ENCODE data around the gene SLC41A3.
A peak's percentile ranks its signal among the peaks of the same experiment; 100 is the strongest.
"Not testable (repeated sequence)": the region's sequence is repeated elsewhere in the genome, so short reads cannot be mapped to it uniquely, and the experiment has no call there.

SLC41A3 gene

DNA sequence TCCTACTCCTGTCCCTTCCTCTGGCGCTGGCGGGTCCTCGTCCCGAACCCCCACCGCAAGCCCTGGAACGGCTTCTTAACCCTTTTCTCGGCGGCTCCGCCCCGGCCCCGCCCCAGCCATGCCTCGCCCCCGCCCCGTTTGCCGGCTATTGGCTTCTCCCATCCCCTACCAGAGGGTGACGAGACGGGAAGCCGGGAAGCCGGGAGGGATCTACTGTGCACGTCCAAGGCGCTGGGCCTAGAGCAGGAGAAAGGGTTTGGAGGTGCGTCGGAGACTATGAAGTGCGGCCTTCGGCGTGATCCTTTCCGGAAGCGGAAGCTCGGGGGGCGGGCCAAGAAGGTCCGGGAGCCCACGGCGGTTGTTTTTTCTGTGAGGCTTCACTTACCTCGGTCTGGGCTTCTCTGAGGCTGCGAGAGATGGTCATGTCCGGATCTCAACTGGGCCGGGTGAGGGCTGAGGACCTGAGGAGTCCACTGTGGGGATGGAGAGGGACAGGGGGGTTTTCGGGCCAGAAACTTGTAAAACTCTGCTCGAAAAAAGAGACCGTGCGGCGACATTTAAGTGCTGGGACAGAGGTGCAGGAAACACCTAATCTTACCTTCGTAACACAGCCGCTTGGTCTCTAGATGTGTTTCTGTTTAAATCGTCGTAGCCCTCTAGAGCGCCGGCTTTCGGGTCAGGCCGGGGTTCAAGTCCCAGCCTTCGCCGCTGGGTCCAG is 93.5 kb downstream of the SLC41A3 start:
- no peak for TF ChIP-seq Cebpa-rat (IDR thresholded peaks at IDR 0.05)
- peak overlapping the region; percentile 69 for H3K4me3 ChIP-seq

DNA sequence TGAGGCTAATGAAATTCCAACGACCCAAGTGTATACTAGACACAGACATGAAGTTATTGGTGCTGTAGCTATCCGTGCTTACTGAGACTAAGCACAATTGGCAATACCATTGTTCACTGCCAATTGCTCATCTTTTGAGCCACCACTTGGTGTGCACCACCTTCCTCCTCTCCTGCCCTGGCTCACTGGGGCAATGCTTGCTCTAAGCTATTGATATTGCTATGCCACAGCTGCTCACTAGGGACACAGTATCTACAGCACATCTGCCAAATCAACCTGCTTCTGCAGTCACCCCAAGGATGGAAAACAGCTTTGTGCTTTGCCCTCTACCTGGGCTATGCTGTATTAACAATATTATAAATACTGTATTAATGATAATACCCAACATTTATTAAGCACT is 99.0 kb downstream of the SLC41A3 start:
- H3K27ac ChIP-seq = not testable (repeated sequence)

More for the DNA sequence above, 93.5 kb downstream of the SLC41A3 start:
- Histone ChIP-seq H3K4me2 (peak overlapping the region; percentile 62), H3K9me3 (no peaks in the 10 kb centered on the region), H3K27ac (no peak overlapping the region), H3K9ac (peak overlapping the region; percentile 52), H4K20me1 (no peaks in the 10 kb centered on the region), H3K36me3 (no peaks in the 10 kb centered on the region), H3K4me1 (no peaks in the 10 kb centered on the region), H3K27me3 (peaks cover 11% of the 10 kb centered on the region; the same call in 1 of the 2 replicates)

GRCh38 chr3:125977104-125977503 is 106.8 kb downstream of the SLC41A3 start:
- H3K27me3 ChIP-seq, H3K4me2 ChIP-seq, H4K20me1 ChIP-seq, H3K9me3 ChIP-seq, H3K36me3 ChIP-seq, H3K27ac ChIP-seq, H3K4me3 ChIP-seq, H3K4me1 ChIP-seq, H3K9ac ChIP-seq: not testable (repeated sequence)

More for the DNA sequence above, 99.0 kb downstream of the SLC41A3 start:
- H3K4me2 ChIP-seq, H4K20me1 ChIP-seq, H3K36me3 ChIP-seq, H3K4me3 ChIP-seq, H3K27me3 ChIP-seq, H3K4me1 ChIP-seq, H3K9me3 ChIP-seq, H3K9ac ChIP-seq: not testable (repeated sequence)

DNA sequence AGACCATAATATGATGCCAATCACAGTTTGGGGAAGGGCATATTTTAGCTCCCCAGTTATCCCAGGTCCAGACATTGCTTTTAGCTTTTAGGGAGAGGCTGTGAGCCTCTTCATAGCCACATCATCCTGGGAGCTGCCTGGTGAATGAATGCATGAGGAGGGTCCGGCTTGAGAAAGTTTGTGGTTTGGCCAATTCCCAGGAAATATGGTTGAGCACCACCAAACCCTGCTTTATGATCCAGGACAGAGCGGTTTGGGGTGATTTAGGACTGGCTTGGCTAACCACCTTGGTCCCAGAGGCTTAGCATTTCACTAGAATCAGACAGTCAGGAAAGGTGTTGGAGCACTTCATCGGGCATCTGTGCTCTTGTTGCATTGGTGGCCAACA is 107.9 kb downstream of the SLC41A3 start:
- H3K9me3 ChIP-seq, H3K4me3 ChIP-seq, H3K4me1 ChIP-seq, H3K9ac ChIP-seq, H3K27me3 ChIP-seq, H3K27ac ChIP-seq, H3K36me3 ChIP-seq, H3K4me2 ChIP-seq, H4K20me1 ChIP-seq: not testable (repeated sequence)

DNA sequence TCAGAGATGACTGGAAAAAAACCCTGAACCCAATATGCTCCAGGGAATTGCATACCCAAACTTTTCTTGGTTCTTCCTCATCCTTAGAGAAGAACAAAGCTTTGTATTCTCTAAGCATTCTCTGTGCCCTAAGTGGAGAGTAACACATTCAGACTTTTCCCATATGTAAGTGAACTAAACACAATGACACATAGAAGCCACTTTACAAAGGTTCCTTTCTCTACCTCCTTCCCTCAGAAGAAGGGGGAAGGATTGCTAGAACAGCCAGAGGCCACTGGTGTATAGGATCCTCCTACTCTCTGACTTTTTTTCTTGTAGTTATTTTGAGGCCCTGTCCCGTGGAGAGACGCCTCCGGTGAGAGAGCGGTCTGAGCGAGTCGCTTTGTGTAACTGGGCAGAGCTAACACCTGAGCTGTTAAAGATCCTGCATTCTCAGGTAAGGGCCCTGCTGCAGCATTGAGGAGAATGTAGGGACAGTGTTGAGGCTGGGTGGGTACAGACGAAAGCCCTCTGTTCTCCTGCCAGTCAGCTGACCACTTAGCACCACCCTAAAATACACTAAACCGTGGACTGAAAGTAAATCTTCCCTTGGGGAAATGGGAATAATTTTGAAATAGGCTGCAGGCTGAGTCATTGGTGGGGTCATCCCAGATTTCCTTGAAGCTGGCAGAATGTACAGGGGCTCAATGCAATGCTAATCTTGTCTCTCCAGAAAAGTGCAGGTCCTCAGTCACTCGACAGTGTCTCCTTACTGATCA is 108.5 kb downstream of the SLC41A3 start:
- H3K36me3 ChIP-seq, H3K9ac ChIP-seq, H3K4me2 ChIP-seq, H3K9me3 ChIP-seq, H3K4me3 ChIP-seq, H3K27me3 ChIP-seq, H4K20me1 ChIP-seq, H3K27ac ChIP-seq, H3K4me1 ChIP-seq: not testable (repeated sequence)

- H3K27ac ChIP-seq, H4K20me1 ChIP-seq, H3K36me3 ChIP-seq, H3K4me3 ChIP-seq, H3K4me2 ChIP-seq, H3K4me1 ChIP-seq, H3K9ac ChIP-seq, H3K27me3 ChIP-seq, H3K9me3 ChIP-seq: not testable (repeated sequence)
These were observed 111.7 kb downstream of the SLC41A3 start for GRCh38 chr3:125971997-125972944.

DNA sequence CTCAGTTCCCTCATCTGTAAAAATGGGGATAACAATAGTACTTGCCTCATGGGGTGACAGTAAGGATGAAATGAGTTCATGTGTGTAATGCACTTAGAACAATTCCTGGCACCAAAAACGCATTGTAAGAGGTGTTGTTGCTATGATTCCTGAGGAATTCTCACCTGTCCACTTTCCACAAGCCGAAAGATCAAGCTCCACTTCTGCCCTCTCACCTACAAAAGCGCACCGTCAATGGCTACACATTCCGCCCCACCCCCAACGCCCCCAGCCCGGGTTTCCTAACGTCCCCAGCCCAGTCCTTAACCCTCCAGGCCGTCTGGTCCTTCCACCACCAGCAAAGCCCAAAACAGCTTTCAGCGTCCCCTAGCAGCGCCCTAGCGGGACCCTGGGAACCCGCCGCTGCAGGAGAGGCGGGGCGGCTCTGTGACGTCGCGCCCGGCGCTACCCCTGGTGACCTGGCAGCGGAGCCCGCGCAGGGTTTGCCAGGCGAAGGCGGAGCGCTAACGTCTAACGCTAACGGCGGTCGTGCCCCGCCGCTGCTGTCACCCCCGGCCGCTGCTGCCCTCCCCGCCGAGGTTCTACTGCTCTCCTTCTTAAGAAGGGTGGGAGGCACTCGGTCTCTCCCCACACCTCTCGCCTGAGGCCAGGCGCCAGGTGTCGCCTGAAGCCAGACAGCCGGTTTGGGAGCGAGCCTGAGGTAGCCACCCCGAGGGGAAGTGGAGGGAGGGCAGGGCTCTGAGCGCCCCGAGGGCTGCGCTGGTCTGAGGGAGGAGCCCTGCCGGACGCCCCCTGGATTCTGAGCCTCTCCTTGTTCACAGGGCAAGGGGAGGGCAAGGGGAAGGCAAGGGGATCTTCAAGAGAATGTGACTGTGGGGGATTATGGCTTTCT is 115.0 kb downstream of the SLC41A3 start, which contains the start of gene ROPN1B:
Gene ROPN1B, plus strand, starts transcription at position 478 of the 892 bp plus-strand sequence. CDS start 2,877 bp downstream, outside the sequence.
- H3K36me3 ChIP-seq, H3K9ac ChIP-seq, H3K4me2 ChIP-seq, H3K9me3 ChIP-seq, H3K27ac ChIP-seq, H4K20me1 ChIP-seq, H3K27me3 ChIP-seq, H3K4me1 ChIP-seq, H3K4me3 ChIP-seq: not testable (repeated sequence)

GRCh38 chr3:125968121-125968520 is 115.8 kb downstream of the SLC41A3 start:
- not testable (repeated sequence) for H3K4me3 ChIP-seq, H3K27ac ChIP-seq, H3K27me3 ChIP-seq, H3K9ac ChIP-seq, H3K36me3 ChIP-seq, H4K20me1 ChIP-seq, H3K4me1 ChIP-seq, H3K4me2 ChIP-seq, H3K9me3 ChIP-seq

GRCh38 chr3:125967156-125967555 is 116.8 kb downstream of the SLC41A3 start:
- Histone ChIP-seq H3K9me3 (peaks cover 4% of the 10 kb centered on the region; the same call in 1 of the 2 replicates), H3K27me3 (peaks cover 5% of the 10 kb centered on the region), H3K36me3 (no peaks in the 10 kb centered on the region), H4K20me1 (no peaks in the 10 kb centered on the region), H3K4me1 (no peaks in the 10 kb centered on the region), H3K4me2 (no peak overlapping the region), H3K27ac (no peak overlapping the region), H3K4me3 (no peak overlapping the region), H3K9ac (no peak overlapping the region)
- no peak for TF ChIP-seq Cebpa-rat (IDR thresholded peaks at IDR 0.05)

Measured in BLaER1 (cell line).